HG03025 (cell line): ENCODE measurements around the gene SEMA3G.
A peak's percentile ranks its signal among the peaks of the same experiment; 100 is the strongest.

Experiments used
- ATAC-seq: cut with Tn5 transposase; IDR thresholded peaks from one replicate; pipeline ENCODE4 v1.9.1; 2021; ENCODE audit warnings: mild to moderate bottlenecking, moderate library complexity; ENCODE audit not compliant: unreplicated experiment, low FRiP score

The SEMA3G gene

DNA sequence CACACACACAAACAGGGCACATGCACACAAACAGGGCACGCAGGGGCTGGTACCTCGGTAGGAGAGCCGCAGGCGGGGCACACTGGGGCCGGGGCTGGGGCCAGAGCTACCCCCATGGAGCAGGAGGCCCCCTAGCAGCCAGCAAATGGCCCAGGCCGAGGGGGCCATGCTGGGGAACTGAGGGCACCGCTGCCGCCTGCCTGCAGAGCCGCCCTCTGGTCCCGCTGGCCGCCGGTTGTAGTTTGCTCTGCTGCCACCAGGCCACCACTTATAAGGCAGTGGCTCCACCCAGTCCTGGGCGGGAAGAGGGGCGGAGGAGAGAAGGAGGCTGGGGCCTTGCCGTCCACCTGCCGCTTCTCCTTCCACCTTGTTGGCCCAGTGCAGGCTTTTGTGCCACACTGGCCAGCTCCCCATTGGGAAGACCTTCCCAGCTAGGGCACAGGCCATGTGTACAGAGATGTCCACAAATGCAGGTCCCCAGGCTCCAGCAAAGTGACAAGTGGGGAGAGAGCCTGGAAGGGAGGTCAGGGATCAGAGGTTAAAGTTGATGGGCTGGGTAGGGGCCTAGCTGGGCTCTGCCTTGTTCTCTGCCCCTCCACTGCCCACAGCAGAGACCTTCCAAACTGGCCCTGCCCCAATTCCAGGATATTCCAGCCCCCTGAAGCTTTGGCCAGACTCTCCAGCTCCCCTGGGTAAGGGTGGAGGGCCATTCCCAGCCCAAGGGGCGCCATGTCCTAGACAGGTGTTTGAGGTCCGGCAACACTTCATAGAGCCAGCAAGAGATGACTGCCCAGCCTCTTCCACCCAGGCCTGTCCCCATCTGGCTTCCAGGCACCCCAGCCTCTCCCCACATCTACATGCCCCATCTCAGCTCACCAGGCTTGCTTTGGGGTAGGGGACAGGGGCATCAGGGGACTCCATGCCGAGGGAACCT, at the start of gene SEMA3G:
SEMA3G (minus strand) TSS at position 244 of the 934 bp plus-strand sequence; CDS start at position 168, 76 bp downstream.
- ATAC-seq = peak; percentile 53

DNA sequence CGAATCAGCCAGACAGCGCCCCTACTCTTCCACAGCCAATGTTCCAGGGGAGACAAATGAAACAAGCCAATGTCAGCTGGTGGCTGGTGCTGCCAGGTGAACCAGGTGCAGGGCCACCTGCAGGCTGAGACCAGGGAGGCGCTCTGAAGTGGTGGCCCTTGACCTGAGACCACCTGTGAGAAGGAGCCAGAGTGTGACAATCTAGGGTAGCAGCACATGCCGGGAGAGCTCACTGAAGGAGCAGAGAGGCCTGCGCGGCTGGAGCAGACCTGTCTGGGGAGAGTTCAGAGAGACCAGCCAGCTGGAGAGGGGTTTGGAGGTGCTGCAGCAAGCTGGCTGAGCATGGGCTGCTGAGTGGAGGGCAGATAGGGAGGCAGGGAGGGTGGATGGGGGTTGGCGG, 49.5 kb upstream of the SEMA3G start:
- no peak for ATAC-seq

DNA sequence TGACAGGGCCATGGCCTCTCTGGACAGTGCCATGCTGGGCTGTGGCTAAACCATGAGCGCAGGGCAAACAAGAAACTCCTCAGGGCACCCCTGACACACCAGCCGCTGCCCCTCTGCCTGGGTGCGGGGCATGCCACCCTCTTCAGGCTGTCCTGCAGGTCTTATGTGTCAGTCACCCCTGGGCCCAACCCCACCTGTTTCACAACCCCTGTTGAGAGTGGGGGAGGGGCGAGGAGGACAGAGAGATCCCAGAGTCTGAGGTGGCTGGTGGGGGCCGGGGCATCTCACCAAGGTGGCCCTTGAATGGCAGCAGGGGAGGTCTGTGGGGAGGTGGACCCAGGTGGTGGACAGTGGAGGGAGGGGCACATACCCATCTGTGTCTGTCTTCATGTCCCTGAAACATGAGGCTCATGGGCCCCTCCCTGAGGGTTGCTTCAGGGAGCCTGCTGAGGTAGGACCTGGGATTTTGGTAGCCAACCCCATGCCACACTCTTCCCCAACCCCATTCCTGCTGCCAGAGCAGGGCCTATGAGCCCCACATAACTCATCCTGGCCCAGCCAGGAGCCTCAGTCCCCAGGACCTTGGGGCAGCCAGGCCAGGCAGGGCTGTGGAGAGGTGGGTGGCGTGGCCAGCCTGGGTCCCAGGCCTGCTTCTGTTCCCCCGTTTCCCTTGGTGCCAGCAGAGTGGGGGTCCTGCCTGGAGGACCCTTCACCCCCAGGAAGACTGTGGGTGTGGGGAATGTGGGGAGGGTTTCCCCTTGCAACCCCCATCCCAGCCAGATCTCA, 48.5 kb upstream of the SEMA3G start:
- no peak for ATAC-seq

DNA sequence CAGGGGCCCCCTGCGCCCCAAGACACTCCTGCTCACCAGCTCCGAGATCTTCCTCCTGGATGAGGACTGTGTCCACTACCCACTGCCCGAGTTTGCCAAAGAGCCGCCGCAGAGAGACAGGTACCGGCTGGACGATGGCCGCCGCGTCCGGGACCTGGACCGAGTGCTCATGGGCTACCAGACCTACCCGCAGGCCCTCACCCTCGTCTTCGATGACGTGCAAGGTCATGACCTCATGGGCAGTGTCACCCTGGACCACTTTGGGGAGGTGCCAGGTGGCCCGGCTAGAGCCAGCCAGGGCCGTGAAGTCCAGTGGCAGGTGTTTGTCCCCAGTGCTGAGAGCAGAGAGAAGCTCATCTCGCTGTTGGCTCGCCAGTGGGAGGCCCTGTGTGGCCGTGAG, 47.2 kb upstream of the SEMA3G start:
- ATAC-seq = no peak

DNA sequence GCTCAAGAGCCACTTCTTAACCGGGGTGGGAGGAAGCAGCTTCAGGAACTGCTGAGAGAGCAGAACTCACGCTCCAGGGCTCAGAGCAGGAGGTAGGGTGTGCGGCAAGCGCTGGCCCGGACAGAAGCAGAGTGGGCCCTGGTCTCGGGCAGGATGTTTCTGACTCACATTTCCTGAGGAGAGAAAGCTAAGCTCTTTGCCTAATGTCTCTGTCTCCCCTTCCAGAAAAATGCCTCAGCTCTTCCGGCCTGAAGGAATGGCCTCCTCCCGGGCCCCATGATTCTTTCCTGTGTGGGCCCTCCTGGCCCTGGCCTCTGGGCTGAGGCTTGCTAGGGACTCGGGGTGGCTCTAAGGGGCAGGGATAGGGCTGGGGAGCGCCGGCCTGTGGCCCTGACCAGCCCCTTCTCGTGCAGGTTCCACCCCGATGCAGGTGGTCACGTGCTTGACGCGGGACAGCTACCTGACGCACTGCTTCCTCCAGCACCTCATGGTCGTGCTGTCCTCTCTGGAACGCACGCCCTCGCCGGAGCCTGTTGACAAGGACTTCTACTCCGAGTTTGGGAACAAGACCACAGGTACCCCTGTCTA, 46.1 kb upstream of the SEMA3G start:
- no peak for ATAC-seq

DNA sequence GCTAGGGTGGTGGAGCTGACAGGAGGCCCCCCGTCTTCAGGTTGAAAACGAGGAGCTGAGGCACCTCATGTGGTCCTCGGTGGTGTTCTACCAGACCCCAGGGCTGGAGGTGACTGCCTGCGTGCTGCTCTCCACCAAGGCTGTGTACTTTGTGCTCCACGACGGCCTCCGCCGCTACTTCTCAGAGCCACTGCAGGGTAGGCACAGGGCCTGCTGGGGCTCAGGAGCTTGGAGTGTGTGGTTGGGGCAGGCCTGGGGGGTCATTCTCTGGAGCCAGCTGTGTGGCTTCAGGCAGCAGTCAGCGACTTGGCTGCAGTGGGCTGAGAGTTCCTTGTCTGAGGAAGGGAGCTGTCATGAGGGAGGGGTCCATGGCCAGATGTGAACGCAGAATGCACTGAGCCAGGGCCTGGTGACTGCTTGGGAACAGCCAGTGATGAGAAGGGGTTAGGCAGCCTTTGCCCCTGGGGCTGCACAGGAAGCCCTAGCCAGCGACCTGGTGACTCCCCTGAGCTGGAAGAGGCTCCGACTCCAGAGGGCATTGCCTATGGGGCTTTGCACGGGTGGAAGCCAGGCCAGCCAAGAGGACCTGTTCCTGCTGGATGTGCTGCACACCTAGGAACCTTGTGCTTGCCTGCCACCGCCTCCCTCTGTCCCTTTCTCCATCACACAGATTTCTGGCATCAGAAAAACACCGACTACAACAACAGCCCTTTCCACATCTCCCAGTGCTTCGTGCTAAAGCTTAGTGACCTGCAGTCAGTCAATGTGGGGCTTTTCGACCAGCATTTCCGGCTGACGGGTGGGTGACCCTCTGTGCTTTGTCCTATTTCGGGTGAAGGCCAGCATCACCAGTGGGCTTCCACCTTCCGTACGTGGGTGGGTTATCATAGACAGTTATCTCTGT, 45.4 kb upstream of the SEMA3G start:
- ATAC-seq = no peak

DNA sequence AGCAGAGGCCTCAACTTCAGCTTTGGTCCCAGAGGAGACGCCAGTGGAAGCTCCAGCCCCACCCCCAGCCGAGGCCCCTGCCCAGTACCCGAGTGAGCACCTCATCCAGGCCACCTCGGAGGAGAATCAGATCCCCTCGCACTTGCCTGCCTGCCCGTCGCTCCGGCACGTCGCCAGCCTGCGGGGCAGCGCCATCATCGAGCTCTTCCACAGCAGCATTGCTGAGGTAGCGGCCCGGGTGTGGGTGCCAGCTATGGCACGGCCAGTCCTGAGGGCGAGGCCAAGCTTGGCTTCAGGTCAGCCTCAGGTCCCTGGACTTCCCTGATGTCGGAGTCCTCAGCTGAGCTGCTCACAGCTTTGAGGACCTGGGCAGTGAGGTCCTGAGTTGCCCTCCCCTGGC, 44.5 kb upstream of the SEMA3G start:
- no peak for ATAC-seq

DNA sequence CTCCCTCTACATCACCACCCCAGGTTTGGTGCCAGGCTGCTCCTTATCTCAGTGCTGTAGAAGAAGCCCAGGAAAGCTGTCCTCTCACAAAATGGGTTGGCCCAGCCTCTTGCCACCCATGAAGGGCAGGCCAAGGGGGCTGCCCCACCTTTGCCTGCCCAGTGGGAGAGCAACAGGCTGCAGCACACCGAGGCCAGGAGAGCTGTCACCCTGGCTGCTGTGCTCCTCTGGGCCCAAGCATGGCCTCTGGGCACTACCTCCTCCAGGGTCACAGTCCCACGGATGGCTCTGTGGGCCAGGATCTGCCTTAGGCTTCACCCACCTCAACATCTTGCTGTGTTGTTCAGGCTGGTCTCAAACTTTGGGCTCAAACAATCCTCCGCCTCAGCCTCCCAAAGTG, 43.8 kb upstream of the SEMA3G start:
- no peak for ATAC-seq

DNA sequence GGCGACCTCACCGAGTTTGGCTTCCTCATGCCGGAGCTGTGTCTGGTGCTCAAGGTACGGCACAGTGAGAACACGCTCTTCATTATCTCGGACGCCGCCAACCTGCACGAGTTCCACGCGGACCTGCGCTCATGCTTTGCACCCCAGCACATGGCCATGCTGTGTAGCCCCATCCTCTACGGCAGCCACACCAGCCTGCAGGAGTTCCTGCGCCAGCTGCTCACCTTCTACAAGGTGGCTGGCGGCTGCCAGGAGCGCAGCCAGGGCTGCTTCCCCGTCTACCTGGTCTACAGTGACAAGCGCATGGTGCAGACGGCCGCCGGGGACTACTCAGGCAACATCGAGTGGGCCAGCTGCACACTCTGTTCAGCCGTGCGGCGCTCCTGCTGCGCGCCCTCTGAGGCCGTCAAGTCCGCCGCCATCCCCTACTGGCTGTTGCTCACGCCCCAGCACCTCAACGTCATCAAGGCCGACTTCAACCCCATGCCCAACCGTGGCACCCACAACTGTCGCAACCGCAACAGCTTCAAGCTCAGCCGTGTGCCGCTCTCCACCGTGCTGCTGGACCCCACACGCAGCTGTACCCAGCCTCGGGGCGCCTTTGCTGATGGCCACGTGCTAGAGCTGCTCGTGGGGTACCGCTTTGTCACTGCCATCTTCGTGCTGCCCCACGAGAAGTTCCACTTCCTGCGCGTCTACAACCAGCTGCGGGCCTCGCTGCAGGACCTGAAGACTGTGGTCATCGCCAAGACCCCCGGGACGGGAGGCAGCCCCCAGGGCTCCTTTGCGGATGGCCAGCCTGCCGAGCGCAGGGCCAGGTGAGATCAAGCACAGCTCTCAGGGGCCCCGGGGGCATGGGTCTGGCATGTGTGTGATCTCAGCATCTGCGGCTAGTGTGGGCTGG, 43.1 kb upstream of the SEMA3G start:
- ATAC-seq = no peak

DNA sequence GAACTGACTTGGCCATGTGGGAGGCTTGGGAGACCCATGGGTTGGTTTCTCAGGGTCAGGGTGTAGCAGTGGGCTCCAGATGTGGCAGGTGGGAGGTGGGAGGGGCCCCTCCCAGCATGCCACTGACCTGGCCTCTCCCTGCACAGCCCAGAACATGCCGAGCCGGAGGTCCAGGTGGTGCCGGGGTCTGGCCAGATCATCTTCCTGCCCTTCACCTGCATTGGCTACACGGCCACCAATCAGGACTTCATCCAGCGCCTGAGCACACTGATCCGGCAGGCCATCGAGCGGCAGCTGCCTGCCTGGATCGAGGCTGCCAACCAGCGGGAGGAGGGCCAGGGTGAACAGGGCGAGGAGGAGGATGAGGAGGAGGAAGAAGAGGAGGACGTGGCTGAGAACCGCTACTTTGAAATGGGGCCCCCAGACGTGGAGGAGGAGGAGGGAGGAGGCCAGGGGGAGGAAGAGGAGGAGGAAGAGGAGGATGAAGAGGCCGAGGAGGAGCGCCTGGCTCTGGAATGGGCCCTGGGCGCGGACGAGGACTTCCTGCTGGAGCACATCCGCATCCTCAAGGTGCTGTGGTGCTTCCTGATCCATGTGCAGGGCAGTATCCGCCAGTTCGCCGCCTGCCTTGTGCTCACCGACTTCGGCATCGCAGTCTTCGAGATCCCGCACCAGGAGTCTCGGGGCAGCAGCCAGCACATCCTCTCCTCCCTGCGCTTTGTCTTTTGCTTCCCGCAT, 42.3 kb upstream of the SEMA3G start:
- no peak for ATAC-seq

DNA sequence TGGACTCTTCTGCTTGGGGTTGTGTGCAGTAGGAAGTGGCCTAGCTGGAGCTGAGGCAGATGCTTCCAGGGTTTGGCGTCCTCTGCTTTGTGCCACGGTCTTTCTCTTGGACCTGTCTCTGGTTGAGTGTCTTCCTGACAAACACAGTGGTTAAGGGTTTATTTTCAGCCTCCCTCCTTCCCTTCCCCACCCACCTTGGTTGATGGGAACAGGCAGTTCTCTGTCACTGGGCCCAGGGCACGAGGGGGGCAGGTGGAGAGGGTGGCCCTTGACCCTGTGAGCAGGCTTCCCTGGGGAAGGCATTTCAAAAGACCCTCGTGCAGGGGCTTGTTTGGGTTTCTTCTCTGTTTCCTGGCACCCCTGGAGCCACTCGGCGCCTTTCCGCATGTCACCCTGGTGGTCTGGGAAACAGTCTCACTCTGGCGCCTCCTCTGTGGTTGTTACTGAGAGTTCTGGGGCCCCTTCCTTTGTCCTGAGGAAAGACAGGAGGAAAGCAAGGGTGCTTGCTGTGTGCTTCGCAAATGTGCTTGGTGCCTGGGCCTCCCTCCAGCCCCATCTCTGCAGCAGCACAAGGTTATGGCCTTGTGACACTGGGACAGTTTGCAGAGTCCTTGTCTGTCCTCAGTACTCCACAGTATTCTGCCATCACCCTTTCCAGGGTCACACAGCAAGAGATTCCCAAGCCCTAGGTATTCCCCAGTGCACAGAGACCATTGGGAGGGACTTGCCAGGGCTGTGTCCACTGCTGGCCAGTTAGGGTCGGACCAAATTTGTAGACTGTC, 40.0 kb upstream of the SEMA3G start:
- no peak for ATAC-seq

DNA sequence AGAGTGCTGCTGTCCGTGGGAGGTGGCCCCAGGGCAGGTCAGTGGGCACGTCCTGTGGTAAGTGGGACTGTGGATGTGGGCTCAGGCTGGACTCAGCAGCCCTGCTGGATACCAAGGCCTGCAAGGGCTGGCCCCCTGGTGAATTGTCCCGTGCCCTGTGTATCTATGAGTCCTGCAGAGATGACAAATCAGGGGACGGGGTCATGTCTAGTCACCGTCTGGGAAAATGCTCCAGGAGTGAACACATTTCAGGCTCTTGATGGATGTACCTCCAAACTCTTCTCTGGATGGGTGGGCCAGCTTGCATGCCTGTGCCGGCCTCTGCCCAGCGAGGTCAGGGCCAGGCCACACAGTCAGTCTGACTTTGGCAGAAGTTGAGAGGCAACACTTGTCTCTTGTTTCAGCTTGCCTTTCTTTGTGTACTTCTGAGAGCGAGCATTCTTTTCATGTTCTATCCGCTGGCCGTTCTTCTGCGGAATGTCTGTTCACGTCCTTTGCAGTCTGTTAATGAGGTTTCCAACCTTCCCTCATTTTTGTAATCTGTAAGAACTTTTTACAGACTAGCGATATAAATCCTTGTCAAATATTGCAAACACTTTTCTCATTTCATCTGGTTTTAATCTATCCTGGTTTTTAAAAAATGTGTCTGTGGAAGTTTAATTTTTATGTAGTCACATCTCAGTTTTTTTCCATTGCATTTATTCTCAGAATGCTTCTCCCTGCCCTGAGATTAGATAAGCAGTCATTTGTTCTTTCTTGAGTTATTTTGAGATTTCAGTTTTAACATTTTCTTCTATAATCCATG, 38.9 kb upstream of the SEMA3G start:
- ATAC-seq = no peak

DNA sequence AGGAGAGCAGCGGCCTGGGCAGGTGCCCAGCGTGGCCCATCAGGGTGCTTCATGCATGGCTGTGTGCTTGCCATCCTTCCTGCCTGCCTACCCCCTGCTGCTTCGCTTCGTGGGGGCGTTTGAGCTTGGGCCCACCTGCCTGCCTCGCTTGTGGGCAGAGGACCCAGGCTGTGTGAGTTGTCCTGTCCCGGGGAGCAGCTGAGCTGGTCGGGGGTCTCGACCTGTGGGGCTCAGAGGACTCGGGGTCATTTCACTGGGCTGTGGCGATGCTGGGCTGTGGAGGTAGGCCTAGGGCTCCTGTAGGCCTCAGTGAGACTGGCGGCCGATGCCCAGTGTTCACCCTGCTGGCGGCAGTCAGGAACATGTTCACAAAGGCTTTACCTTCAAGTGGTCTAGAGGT, 38.2 kb upstream of the SEMA3G start:
- ATAC-seq = no peak

DNA sequence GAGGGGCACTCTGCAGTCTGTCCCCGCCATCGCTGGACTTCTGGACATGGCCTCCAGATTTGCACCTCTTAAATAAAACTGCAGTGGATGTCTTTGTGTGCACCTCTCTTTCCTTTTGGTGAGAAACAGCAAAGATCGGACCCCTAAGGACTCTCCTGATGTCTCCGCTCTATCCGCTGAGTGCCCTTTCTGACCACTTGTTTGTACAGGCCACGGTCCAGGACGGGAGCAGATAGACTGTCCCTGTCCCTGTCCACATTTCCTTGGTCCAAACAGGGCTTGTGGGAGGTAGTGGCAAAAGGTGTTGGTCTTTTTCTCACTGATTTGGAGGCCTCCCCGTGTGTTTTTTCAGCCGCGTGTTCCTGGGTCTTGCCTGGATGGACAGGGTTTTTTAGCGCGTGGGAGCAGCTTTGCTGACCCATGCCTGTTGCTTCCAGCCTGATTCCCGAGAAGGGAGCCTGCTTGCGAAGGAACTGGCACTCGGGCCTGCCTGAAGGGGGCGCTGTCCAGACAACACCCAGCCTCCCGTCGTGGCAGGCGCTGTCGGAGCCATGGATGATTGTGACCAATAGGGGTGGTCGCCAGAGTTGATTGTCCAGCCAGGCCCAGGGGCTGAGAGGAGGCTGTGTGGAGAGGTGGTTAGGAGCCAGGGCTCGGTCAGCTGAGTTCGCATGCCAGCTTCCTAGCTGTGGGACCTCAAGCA, 37.1 kb upstream of the SEMA3G start:
- ATAC-seq = no peak

DNA sequence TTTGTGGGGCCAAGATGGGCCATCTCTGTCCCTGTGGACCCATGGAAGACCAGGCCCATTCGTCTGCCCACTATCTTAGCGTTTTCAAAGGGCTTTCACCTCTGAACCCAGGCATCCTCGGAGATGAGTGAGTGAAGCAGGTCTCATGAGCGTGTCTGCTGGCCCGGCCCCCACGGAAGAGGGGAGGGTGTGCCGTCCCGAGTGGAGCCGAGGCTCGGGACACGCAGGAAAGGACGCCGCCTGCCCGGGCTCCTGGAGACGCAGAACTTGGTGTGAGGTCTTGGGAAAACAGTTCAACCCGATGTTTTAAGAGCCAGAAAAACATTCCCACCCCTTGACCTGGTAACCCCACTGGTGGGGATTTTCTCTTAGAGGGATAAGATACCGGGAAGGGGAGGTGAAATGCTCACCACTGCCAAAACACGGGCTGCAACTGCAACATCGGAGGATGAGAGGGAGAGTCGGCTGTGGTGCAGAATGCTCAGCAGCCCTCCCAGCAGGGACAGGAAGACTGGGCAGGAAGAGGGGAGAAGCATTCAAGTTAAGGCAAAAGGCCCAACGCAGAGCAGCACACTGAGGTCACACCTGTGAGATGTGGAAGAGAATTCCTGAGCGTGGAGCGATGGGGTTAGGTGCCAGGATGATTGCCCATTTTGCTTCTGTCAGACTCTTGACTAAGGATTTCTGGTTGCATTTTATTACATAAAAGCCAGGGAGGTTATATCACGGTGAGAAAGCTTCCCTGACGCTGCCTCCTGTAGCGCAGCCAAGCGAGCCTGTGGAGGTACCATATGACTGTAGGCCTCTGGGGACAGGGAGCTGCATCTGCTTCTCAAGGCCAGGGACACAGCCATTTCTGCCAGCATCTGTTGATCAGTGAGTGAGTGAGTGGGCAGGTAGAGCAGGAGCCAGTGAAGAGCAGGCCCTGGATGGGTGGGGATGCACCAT, 36.1 kb upstream of the SEMA3G start:
- no peak for ATAC-seq
